ENCODE data around the gene PDLIM4. TPM values are rescaled to one million over a fixed set of nuclear protein-coding genes. Genes with fewer than 3 reads are reported as not detected.

PDLIM4 gene
- total RNA-seq, 2 experiments from 2014 or later, result not detected

- no peaks in the 10 kb centered on the region for H3K9me3 Mint-ChIP-seq
- no peak for DNase-seq
- peaks cover 21% of the 10 kb centered on the region for H3K4me1 Mint-ChIP-seq
- H3K36me3 Mint-ChIP-seq (ENCODE audit: low read depth), result no peaks in the 10 kb centered on the region
- no peak overlapping the region for H3K27ac Mint-ChIP-seq
- no peak overlapping the region for H3K4me3 Mint-ChIP-seq
- ChIA-PET POLR2A (no interaction called here), CTCF (interaction anchor here (2.3 kb wide), 1 partner anchor 8 kb away, joined by 18 read pairs; no protein-coding TSS in a partner anchor)
- peaks cover 26% of the 10 kb centered on the region for H3K27me3 Mint-ChIP-seq
Measured at GRCh38 chr5:132230871-132231270, 26.6 kb upstream of the PDLIM4 start.

- peaks cover 17% of the 10 kb centered on the region for H3K27me3 Mint-ChIP-seq
- ChIA-PET POLR2A (no interaction called here), CTCF (no interaction called here)
- H3K27ac Mint-ChIP-seq, result no peak overlapping the region
- H3K4me1 Mint-ChIP-seq, result peaks cover 15% of the 10 kb centered on the region
- no peak overlapping the region for H3K4me3 Mint-ChIP-seq
- no peak for DNase-seq
- no peaks in the 10 kb centered on the region for H3K36me3 Mint-ChIP-seq (ENCODE audit: low read depth)
- H3K9me3 Mint-ChIP-seq, result no peaks in the 10 kb centered on the region
Measured at GRCh38 chr5:132232465-132232864, 25.0 kb upstream of the PDLIM4 start.

DNA sequence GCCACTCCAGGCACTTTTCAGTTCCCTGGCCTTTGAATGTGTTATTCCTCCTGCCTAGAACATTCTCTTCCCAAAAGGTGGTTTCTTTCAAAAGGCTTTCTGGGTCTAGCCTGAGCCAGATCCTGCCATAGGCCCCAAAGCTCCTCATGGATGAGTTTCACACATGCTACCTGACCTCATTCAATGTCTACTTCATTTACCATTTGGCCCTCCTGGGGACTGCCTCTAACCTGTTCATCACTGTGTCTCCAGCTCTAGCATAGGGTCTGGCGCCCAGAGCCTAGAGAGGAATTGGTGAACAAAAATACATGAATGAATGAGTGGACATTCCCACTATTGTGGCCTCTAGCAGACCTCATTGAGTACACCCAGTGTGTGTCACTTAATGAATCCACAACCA lies 24.4 kb upstream of the PDLIM4 start:
- Mint-ChIP-seq H3K4me3 (no peak overlapping the region), H3K9me3 (no peaks in the 10 kb centered on the region), H3K36me3 (ENCODE audit: low read depth) (no peaks in the 10 kb centered on the region), H3K27me3 (peaks cover 17% of the 10 kb centered on the region), H3K4me1 (peaks cover 15% of the 10 kb centered on the region), H3K27ac (no peak overlapping the region)
- ChIA-PET POLR2A (no interaction called here), CTCF (no interaction called here)
- DNase-seq, result no peak

DNA sequence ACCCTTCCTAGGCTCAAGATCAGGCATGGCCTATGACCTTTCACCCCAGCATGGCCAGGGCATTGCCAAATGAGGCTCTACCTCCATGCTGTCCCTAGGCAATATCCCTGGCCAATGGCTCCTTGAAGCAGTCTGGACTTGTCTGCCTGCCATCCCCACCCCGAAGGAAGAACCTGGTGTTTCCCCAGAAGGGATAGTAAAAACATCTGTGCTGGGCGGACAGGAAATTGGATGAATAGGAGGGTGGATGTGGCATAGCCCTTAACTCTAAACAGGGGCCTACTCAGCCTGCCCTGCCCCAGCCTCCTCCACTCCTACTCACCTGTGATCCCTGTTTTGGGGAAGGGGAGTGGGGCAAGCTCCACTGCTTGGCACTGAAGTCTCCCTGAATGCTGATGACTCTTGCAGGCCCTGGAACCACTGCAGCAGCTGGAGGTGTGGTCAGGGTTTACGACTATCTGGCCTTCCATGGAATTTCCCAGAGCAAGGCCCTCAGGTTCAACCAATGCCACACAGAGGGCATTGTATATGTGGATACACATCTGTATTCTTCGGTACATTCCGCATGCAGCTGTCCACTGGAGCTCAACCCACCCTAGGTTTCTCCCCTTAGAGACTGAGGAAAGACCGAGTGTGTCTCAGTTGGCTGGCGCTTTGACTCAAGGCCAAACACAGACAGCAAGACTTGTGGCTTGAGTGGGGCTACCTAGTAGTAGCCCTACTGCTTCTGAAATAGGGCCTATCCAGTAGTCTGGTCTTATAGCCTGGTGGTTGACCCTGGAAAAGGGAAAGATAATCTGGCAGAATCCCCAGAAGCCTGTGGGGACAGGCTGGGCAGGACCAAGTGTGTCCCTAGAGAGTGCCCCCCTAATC lies 23.4 kb upstream of the PDLIM4 start:
- no peak overlapping the region for H3K4me3 Mint-ChIP-seq
- H3K27ac Mint-ChIP-seq, result no peak overlapping the region
- DNase-seq, result no peak
- POLR2A ChIA-PET, result no interaction called here
- H3K36me3 Mint-ChIP-seq (ENCODE audit: low read depth), result no peaks in the 10 kb centered on the region
- CTCF ChIA-PET, result interaction anchor here (0.8 kb wide), 1 partner anchor 169 kb away, joined by 3 read pairs; no protein-coding TSS in a partner anchor
- peaks cover 15% of the 10 kb centered on the region for H3K27me3 Mint-ChIP-seq
- H3K4me1 Mint-ChIP-seq, result peaks cover 15% of the 10 kb centered on the region
- no peaks in the 10 kb centered on the region for H3K9me3 Mint-ChIP-seq

GRCh38 chr5:132234684-132235062 lies 22.8 kb upstream of the PDLIM4 start:
- Mint-ChIP-seq H3K27me3 (peaks cover 8% of the 10 kb centered on the region), H3K27ac (no peak overlapping the region), H3K9me3 (no peaks in the 10 kb centered on the region), H3K36me3 (ENCODE audit: low read depth) (no peaks in the 10 kb centered on the region), H3K4me3 (no peak overlapping the region), H3K4me1 (peaks cover 14% of the 10 kb centered on the region)
- DNase-seq, result no peak
- CTCF ChIA-PET, result interaction anchor here (0.8 kb wide), 1 partner anchor 169 kb away, joined by 3 read pairs; no protein-coding TSS in a partner anchor
- POLR2A ChIA-PET, result no interaction called here

GRCh38 chr5:132235340-132235739 lies 22.2 kb upstream of the PDLIM4 start:
- no peak for DNase-seq
- POLR2A ChIA-PET, result no interaction called here
- CTCF ChIA-PET, result interaction anchor here (0.8 to 1.0 kb wide), 2 partner anchors 8 to 170 kb away, joined by 3 to 4 read pairs; partner anchors contain the start of gene P4HA2

GRCh38 chr5:132237141-132237540 lies 20.4 kb upstream of the PDLIM4 start:
- DNase-seq, result no peak

More at GRCh38 chr5:132235340-132235739, 22.2 kb upstream of the PDLIM4 start:
- no peak overlapping the region for H3K4me3 Mint-ChIP-seq
- no peaks in the 10 kb centered on the region for H3K9me3 Mint-ChIP-seq
- peaks cover 9% of the 10 kb centered on the region for H3K4me1 Mint-ChIP-seq
- H3K27ac Mint-ChIP-seq, result no peak overlapping the region
- H3K27me3 Mint-ChIP-seq, result peaks cover 4% of the 10 kb centered on the region
- H3K36me3 Mint-ChIP-seq (ENCODE audit: low read depth), result no peaks in the 10 kb centered on the region

GRCh38 chr5:132237670-132238069 lies 19.8 kb upstream of the PDLIM4 start:
- POLR2A ChIA-PET, result interaction anchor here (1.5 kb wide), 1 partner anchor 23 kb away, joined by 3 read pairs; no protein-coding TSS in a partner anchor

More at GRCh38 chr5:132237141-132237540, 20.4 kb upstream of the PDLIM4 start:
- CTCF ChIA-PET, result interaction anchor here (0.7 to 5.6 kb wide), 23 partner anchors 7 to 264 kb away, joined by 3 to 46 read pairs (median 8); partner anchors contain the start of genes P4HA2, SLC22A4 and SLC22A5
- POLR2A ChIA-PET, result interaction anchor here (1.5 kb wide), 1 partner anchor 24 kb away, joined by 3 read pairs; no protein-coding TSS in a partner anchor
- H3K27me3 Mint-ChIP-seq, result peaks cover 2% of the 10 kb centered on the region
- H3K4me3 Mint-ChIP-seq, result no peak overlapping the region
- no peak overlapping the region for H3K27ac Mint-ChIP-seq
- H3K36me3 Mint-ChIP-seq (ENCODE audit: low read depth), result no peaks in the 10 kb centered on the region
- H3K4me1 Mint-ChIP-seq, result no peaks in the 10 kb centered on the region
- no peaks in the 10 kb centered on the region for H3K9me3 Mint-ChIP-seq

DNA sequence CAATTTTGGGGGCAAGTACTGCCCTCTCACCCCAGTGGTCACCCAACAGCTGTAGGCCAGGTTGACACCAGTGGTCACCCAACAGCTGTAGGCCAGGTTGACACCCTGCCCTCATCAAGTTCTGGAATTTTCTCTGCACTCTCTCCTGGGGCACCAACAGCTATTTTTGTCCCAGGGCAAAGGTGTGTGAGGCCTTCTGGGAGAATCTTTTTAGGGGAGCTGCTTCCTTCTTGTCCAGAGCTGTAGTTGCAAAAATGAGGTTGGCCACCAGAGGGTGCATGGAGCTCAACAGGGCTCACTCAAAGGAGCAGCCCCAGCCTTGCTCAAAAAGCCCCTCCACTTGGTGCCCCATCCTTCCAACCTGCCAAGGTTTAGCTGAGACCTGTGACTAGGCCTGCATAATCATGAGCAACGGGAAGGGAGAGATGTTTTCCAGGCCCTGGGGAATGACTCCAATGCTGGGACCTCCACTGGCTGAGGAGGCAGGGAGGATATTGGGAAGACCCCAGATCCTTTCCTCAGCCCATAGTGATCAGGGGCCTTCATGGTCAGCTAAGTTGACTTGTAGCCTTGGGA lies 19.2 kb upstream of the PDLIM4 start:
- CTCF ChIA-PET, result interaction anchor here (0.6 to 5.6 kb wide), 49 partner anchors 8 to 708 kb away, joined by 3 to 46 read pairs (median 4); partner anchors contain the start of genes P4HA2, SLC22A4 and SLC22A5
- no peaks in the 10 kb centered on the region for H3K36me3 Mint-ChIP-seq (ENCODE audit: low read depth)

More at GRCh38 chr5:132237670-132238069, 19.8 kb upstream of the PDLIM4 start:
- H3K27ac Mint-ChIP-seq, result no peak overlapping the region
- H3K9me3 Mint-ChIP-seq, result no peaks in the 10 kb centered on the region
- no peak overlapping the region for H3K4me3 Mint-ChIP-seq
- peaks cover 3% of the 10 kb centered on the region for H3K27me3 Mint-ChIP-seq
- DNase-seq, result no peak
- no peaks in the 10 kb centered on the region for H3K4me1 Mint-ChIP-seq
- CTCF ChIA-PET, result interaction anchor here (0.6 to 5.6 kb wide), 47 partner anchors 8 to 708 kb away, joined by 3 to 46 read pairs (median 5); partner anchors contain the start of genes P4HA2, SLC22A4 and SLC22A5
- H3K36me3 Mint-ChIP-seq (ENCODE audit: low read depth), result no peaks in the 10 kb centered on the region

GRCh38 chr5:132238901-132239500 lies 18.5 kb upstream of the PDLIM4 start:
- no peak overlapping the region for H3K4me3 Mint-ChIP-seq
- no peaks in the 10 kb centered on the region for H3K36me3 Mint-ChIP-seq (ENCODE audit: low read depth)
- H3K27me3 Mint-ChIP-seq, result peaks cover 10% of the 10 kb centered on the region
- no peaks in the 10 kb centered on the region for H3K4me1 Mint-ChIP-seq
- no peak for DNase-seq
- CTCF ChIA-PET, result interaction anchor here (0.7 to 5.6 kb wide), 36 partner anchors 9 to 429 kb away, joined by 3 to 46 read pairs (median 4); partner anchors contain the start of genes SLC22A4 and SLC22A5
- POLR2A ChIA-PET, result no interaction called here
- H3K9me3 Mint-ChIP-seq, result peaks cover 2% of the 10 kb centered on the region
- no peak overlapping the region for H3K27ac Mint-ChIP-seq

More for the DNA sequence above, 19.2 kb upstream of the PDLIM4 start:
- H3K27me3 Mint-ChIP-seq, result peaks cover 7% of the 10 kb centered on the region
- H3K4me3 Mint-ChIP-seq, result no peak overlapping the region
- no peak overlapping the region for H3K27ac Mint-ChIP-seq
- no peaks in the 10 kb centered on the region for H3K4me1 Mint-ChIP-seq
- peak; percentile 77 for DNase-seq
- POLR2A ChIA-PET, result interaction anchor here (1.5 kb wide), 1 partner anchor 23 kb away, joined by 3 read pairs; no protein-coding TSS in a partner anchor
- no peaks in the 10 kb centered on the region for H3K9me3 Mint-ChIP-seq

DNA sequence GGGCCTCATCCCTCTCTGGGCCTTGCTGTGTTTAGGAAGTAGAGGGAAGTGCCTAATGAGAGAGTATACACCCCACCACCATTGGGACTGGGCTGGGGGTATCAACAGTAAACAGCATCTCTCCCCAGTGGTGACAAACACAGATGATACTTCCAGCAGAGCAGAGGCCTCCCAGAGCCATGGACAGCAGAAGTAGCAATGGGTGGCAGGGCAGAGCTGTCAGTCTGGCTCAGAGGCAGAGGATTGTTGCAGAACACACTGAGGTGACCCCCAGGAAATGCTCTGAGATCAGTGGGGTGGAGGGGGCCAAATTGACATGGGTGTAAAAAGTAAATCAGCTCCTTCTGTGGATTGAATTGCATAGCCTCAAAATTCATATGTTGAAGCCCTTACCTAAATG lies 17.7 kb upstream of the PDLIM4 start:
- POLR2A ChIA-PET, result no interaction called here
- no peak overlapping the region for H3K27ac Mint-ChIP-seq
- peaks cover 4% of the 10 kb centered on the region for H3K36me3 Mint-ChIP-seq (ENCODE audit: low read depth)
- CTCF ChIA-PET, result interaction anchor here (3.3 to 5.6 kb wide), 2 partner anchors 9 to 10 kb away, joined by 18 to 46 read pairs; no protein-coding TSS in a partner anchor
- no peak overlapping the region for H3K4me3 Mint-ChIP-seq
- no peak for DNase-seq
- H3K9me3 Mint-ChIP-seq, result peaks cover 8% of the 10 kb centered on the region
- peaks cover 13% of the 10 kb centered on the region for H3K27me3 Mint-ChIP-seq
- no peaks in the 10 kb centered on the region for H3K4me1 Mint-ChIP-seq

- Mint-ChIP-seq H3K27ac (no peak overlapping the region), H3K9me3 (peaks cover 18% of the 10 kb centered on the region), H3K4me1 (no peaks in the 10 kb centered on the region), H3K27me3 (peaks cover 31% of the 10 kb centered on the region), H3K36me3 (ENCODE audit: low read depth) (peaks cover 4% of the 10 kb centered on the region), H3K4me3 (no peak overlapping the region)
- POLR2A ChIA-PET, result no interaction called here
- CTCF ChIA-PET, result no interaction called here
- DNase-seq, result no peak
Measured at GRCh38 chr5:132243366-132243977, 14.0 kb upstream of the PDLIM4 start.
